Measurements from ENCODE around the gene SLC16A3. TPM values are rescaled to one million over a fixed set of nuclear protein-coding genes. Genes with fewer than 3 reads are reported as not detected.

The SLC16A3 gene
- total RNA-seq, 1 experiment from 2014 or later, result 249 TPM

GRCh38 chr17:82240506-82241182 lies 11.8 kb downstream of the SLC16A3 start:
- Histone ChIP-seq H3K9me3 (replicated peaks) (no peaks in the 10 kb centered on the region), H3K27ac (no peak overlapping the region), H3K4me3 (no peak overlapping the region), H3K36me3 (peaks cover 97% of the 10 kb centered on the region), H3K27me3 (replicated peaks) (no peaks in the 10 kb centered on the region), H3K4me1 (replicated peaks) (peaks cover 62% of the 10 kb centered on the region)
- DNase-seq (ENCODE audit: low read depth in 1 of 2, low spot score in 2 of 2), result no peak

GRCh38 chr17:82241183-82241925 lies 12.5 kb downstream of the SLC16A3 start:
- Histone ChIP-seq H3K36me3 (peaks cover 97% of the 10 kb centered on the region), H3K27me3 (replicated peaks) (no peaks in the 10 kb centered on the region), H3K9me3 (replicated peaks) (no peaks in the 10 kb centered on the region), H3K4me3 (no peak overlapping the region), H3K27ac (peak overlapping the region; percentile 28), H3K4me1 (replicated peaks) (peaks cover 55% of the 10 kb centered on the region)
- peak; percentile 79 to 87 for DNase-seq (ENCODE audit: low read depth in 1 of 2, low spot score in 2 of 2)

- Histone ChIP-seq H3K27me3 (replicated peaks) (no peaks in the 10 kb centered on the region), H3K4me1 (replicated peaks) (peaks cover 55% of the 10 kb centered on the region), H3K36me3 (peaks cover 97% of the 10 kb centered on the region), H3K4me3 (no peak overlapping the region), H3K9me3 (replicated peaks) (no peaks in the 10 kb centered on the region), H3K27ac (no peak overlapping the region; the same call in 1 of the 2 replicates)
- DNase-seq (ENCODE audit: low read depth in 1 of 2, low spot score in 2 of 2), result no peak
Measured at GRCh38 chr17:82241926-82242697, 13.3 kb downstream of the SLC16A3 start.

GRCh38 chr17:82242698-82242976 lies 13.8 kb downstream of the SLC16A3 start:
- no peak for DNase-seq (ENCODE audit: low read depth in 1 of 2, low spot score in 2 of 2)
- H3K4me3 ChIP-seq, result no peak overlapping the region
- H3K9me3 ChIP-seq (replicated peaks), result no peaks in the 10 kb centered on the region
- no peak overlapping the region for H3K27ac ChIP-seq
- peaks cover 97% of the 10 kb centered on the region for H3K36me3 ChIP-seq
- no peaks in the 10 kb centered on the region for H3K27me3 ChIP-seq (replicated peaks)
- peaks cover 57% of the 10 kb centered on the region for H3K4me1 ChIP-seq (replicated peaks)

- peaks cover 97% of the 10 kb centered on the region for H3K36me3 ChIP-seq
- H3K27ac ChIP-seq, result no peak overlapping the region
- DNase-seq (ENCODE audit: low read depth in 1 of 2, low spot score in 2 of 2), result no peak
- no peaks in the 10 kb centered on the region for H3K9me3 ChIP-seq (replicated peaks)
- H3K4me1 ChIP-seq (replicated peaks), result peaks cover 52% of the 10 kb centered on the region
- H3K27me3 ChIP-seq (replicated peaks), result no peaks in the 10 kb centered on the region
- no peak overlapping the region for H3K4me3 ChIP-seq
Measured at GRCh38 chr17:82242977-82243647, 14.3 kb downstream of the SLC16A3 start.

- H3K9me3 ChIP-seq (replicated peaks), result no peaks in the 10 kb centered on the region
- no peak for DNase-seq (ENCODE audit: low read depth in 1 of 2, low spot score in 2 of 2)
- H3K4me1 ChIP-seq (replicated peaks), result peaks cover 46% of the 10 kb centered on the region
- no peaks in the 10 kb centered on the region for H3K27me3 ChIP-seq (replicated peaks)
- no peak overlapping the region for H3K4me3 ChIP-seq
- peaks cover 97% of the 10 kb centered on the region for H3K36me3 ChIP-seq
- H3K27ac ChIP-seq, result no peak overlapping the region
Measured at GRCh38 chr17:82243648-82244412, 15.0 kb downstream of the SLC16A3 start.

- H3K27me3 ChIP-seq (replicated peaks), result no peaks in the 10 kb centered on the region
- H3K36me3 ChIP-seq, result peaks cover 98% of the 10 kb centered on the region
- H3K4me1 ChIP-seq (replicated peaks), result peaks cover 43% of the 10 kb centered on the region
- no peak overlapping the region for H3K4me3 ChIP-seq
- H3K9me3 ChIP-seq (replicated peaks), result no peaks in the 10 kb centered on the region
- no peak overlapping the region for H3K27ac ChIP-seq
- DNase-seq (ENCODE audit: low read depth in 1 of 2, low spot score in 2 of 2), result peak in 1 of 2 experiments; percentile 64
Measured at GRCh38 chr17:82244413-82245133, 15.7 kb downstream of the SLC16A3 start.

- Histone ChIP-seq H3K36me3 (peaks cover 98% of the 10 kb centered on the region), H3K27me3 (replicated peaks) (no peaks in the 10 kb centered on the region), H3K4me3 (no peak overlapping the region), H3K4me1 (replicated peaks) (peaks cover 35% of the 10 kb centered on the region), H3K27ac (no peak overlapping the region), H3K9me3 (replicated peaks) (no peaks in the 10 kb centered on the region)
- DNase-seq (ENCODE audit: low read depth in 1 of 2, low spot score in 2 of 2), result no peak
Measured at GRCh38 chr17:82245134-82246039, 16.5 kb downstream of the SLC16A3 start.

GRCh38 chr17:82246040-82246364 lies 17.2 kb downstream of the SLC16A3 start:
- peaks cover 98% of the 10 kb centered on the region for H3K36me3 ChIP-seq
- no peak overlapping the region for H3K27ac ChIP-seq
- no peak for DNase-seq (ENCODE audit: low read depth in 1 of 2, low spot score in 2 of 2)
- no peaks in the 10 kb centered on the region for H3K27me3 ChIP-seq (replicated peaks)
- peaks cover 29% of the 10 kb centered on the region for H3K4me1 ChIP-seq (replicated peaks)
- H3K4me3 ChIP-seq, result no peak overlapping the region
- H3K9me3 ChIP-seq (replicated peaks), result no peaks in the 10 kb centered on the region

- H3K4me1 ChIP-seq (replicated peaks), result peaks cover 23% of the 10 kb centered on the region
- H3K36me3 ChIP-seq, result peaks cover 98% of the 10 kb centered on the region
- no peak overlapping the region for H3K27ac ChIP-seq
- DNase-seq (ENCODE audit: low read depth in 1 of 2, low spot score in 2 of 2), result no peak
- no peaks in the 10 kb centered on the region for H3K9me3 ChIP-seq (replicated peaks)
- no peak overlapping the region for H3K4me3 ChIP-seq
- H3K27me3 ChIP-seq (replicated peaks), result no peaks in the 10 kb centered on the region
Measured at GRCh38 chr17:82246365-82247181, 17.7 kb downstream of the SLC16A3 start.

- H3K27me3 ChIP-seq (replicated peaks), result no peaks in the 10 kb centered on the region
- H3K36me3 ChIP-seq, result peaks cover 100% of the 10 kb centered on the region
- H3K4me3 ChIP-seq, result no peak overlapping the region
- peaks cover 17% of the 10 kb centered on the region for H3K4me1 ChIP-seq (replicated peaks)
- H3K9me3 ChIP-seq (replicated peaks), result no peaks in the 10 kb centered on the region
- no peak for DNase-seq (ENCODE audit: low read depth in 1 of 2, low spot score in 2 of 2)
- no peak overlapping the region for H3K27ac ChIP-seq
Measured at GRCh38 chr17:82247182-82247823, 18.5 kb downstream of the SLC16A3 start.

Data from SJSA1 (cell line).